Naive thymus-derived CD4-positive, alpha-beta T cell (primary cell): ENCODE results near the gene FOXD1. TPM values are rescaled to one million over a fixed set of nuclear protein-coding genes. Genes with fewer than 3 reads are reported as not detected.

Experiments used
- ATAC-seq: fragments of 150-1000 bp; cut with Tn5 transposase; 2 replicates; pipeline ENCODE4 v1.10.0; 2021; ENCODE audit warnings: mild to moderate bottlenecking, moderate library complexity
- CTCF ChIA-PET: fragments of 350-600 bp; sonication (Branson Sonifier 250); formaldehyde crosslinking; loops from one replicate; lab custom pipeline; 2021; ENCODE audit warnings: antibody characterized with exemption; lab: Charles Lee
- POLR2A ChIA-PET: fragments of 350-600 bp; sonication (Branson Sonifier 250); formaldehyde crosslinking; loops from one replicate; lab custom pipeline; 2021; ENCODE audit warnings: antibody characterized with exemption, inconsistent platforms; lab: Charles Lee
- DNase-seq, 9 donors: peaks; one replicate each; pipeline versions ENCODE4 v3.0.0 to v3.0.0-alpha.2; 2020 to 2022; ENCODE audit warnings: mixed read lengths in 1 of 9
- H3K27ac ChIP-seq: one replicate; pipeline ENCODE4 v1.7.0; 2013; ENCODE audit warnings: mild to moderate bottlenecking, low read depth, low read length, moderate library complexity
- H3K27me3 ChIP-seq, 2 donors: one replicate each; pipeline ENCODE4 v1.7.0; 2013; ENCODE audit warnings: low read length in 2 of 2, mild to moderate bottlenecking in 2 of 2, moderate library complexity in 2 of 2; ENCODE audit not compliant: control insufficient read depth in 2 of 2, insufficient read depth in 2 of 2
- H3K36me3 ChIP-seq, 3 experiments: 1 replicate in 2 of 3; 2 replicates in 1 of 3; pipeline ENCODE4 v1.7.0; 2013; ENCODE audit warnings: low read length in 3 of 3, mild to moderate bottlenecking in 3 of 3, moderate library complexity in 1 of 3; ENCODE audit not compliant: insufficient read depth in 3 of 3, control insufficient read depth in 2 of 3
- H3K4me1 ChIP-seq, 2 donors: one replicate each; pipeline ENCODE4 v1.7.0; 2013; ENCODE audit warnings: low read length in 2 of 2, mild to moderate bottlenecking in 2 of 2, moderate library complexity in 1 of 2; ENCODE audit not compliant: control insufficient read depth in 2 of 2, insufficient read depth in 2 of 2
- H3K4me3 ChIP-seq: 2 replicates; pipeline ENCODE4 v1.7.0; 2013; ENCODE audit warnings: mild to moderate bottlenecking, low read length
- H3K9me3 ChIP-seq, 3 experiments: 1 replicate in 2 of 3; 2 replicates in 1 of 3; pipeline ENCODE4 v1.7.0; 2013; ENCODE audit warnings: low read length in 3 of 3; ENCODE audit not compliant: control insufficient read depth in 2 of 3
- H3K27ac Mint-ChIP-seq, 9 donors: one replicate each; pipeline ENCODE4 v1.8.0; 2020 to 2022; ENCODE audit warnings: mixed read lengths in 9 of 9, mild to moderate bottlenecking in 8 of 9, moderate library complexity in 5 of 9, inconsistent platforms in 2 of 9
- H3K27me3 Mint-ChIP-seq, 5 donors: one replicate each; pipeline ENCODE4 v1.8.0; 2021 to 2022; ENCODE audit warnings: mixed read lengths in 5 of 5, mild to moderate bottlenecking in 1 of 5
- H3K36me3 Mint-ChIP-seq, 5 donors: one replicate each; pipeline ENCODE4 v1.8.0; 2020 to 2022; ENCODE audit warnings: mixed read lengths in 5 of 5, mild to moderate bottlenecking in 3 of 5, inconsistent platforms in 1 of 5
- H3K4me1 Mint-ChIP-seq, 7 donors: one replicate each; pipeline ENCODE4 v1.8.0; 2020 to 2022; ENCODE audit warnings: mixed read lengths in 7 of 7, mild to moderate bottlenecking in 3 of 7, inconsistent platforms in 1 of 7
- H3K4me3 Mint-ChIP-seq, 10 donors: one replicate each; pipeline ENCODE4 v1.8.0; 2020 to 2022; ENCODE audit warnings: mild to moderate bottlenecking in 10 of 10, mixed read lengths in 10 of 10, moderate library complexity in 6 of 10, inconsistent platforms in 2 of 10
- H3K9me3 Mint-ChIP-seq, 11 donors: one replicate each; pipeline ENCODE4 v1.8.0; 2020 to 2022; ENCODE audit warnings: mixed read lengths in 11 of 11, mild to moderate bottlenecking in 4 of 11, inconsistent platforms in 1 of 11, moderate library complexity in 1 of 11
- intact Hi-C, 2 donors: fragments of 100-400 bp; cut with micrococcal nuclease; formaldehyde crosslinking; loops; one replicate each; pipeline ENCODE4 v1.15.1; 2023
- polyA plus RNA-seq, 2 donors: library from polyadenylated mRNA; unstranded; fragments of 300-500 nt; fragmentation: Illumina TruSeq; gene quantifications; one replicate each; pipeline ENCODE4 v1.2.3, GENCODE V29; 2021
- total RNA-seq, 6 experiments: library from RNA in 5 of 6; stranded (reverse) in 5 of 6; gene quantifications; 1 replicate in 5 of 6; 2 replicates in 1 of 6; pipeline ENCODE4 v1.2.3 and lab custom pipeline; 2021 to 2026

The FOXD1 gene
- total RNA-seq (under 1 TPM in 2 of 5 experiments, not detected in 3; 0.16 to 0.32 TPM), polyA plus RNA-seq (not detected), total RNA-seq (lab: John Stamatoyannopoulos, UW) (not detected)

- peaks cover 0 to 4% (median 0%) of the 10 kb centered on the region in 3 experiments for H3K9me3 ChIP-seq
- H3K4me1 ChIP-seq = peaks cover 11 to 14% of the 10 kb centered on the region in 2 donors
- peaks cover 66 to 75% of the 10 kb centered on the region in 2 donors for H3K27me3 ChIP-seq
- no peaks in the 10 kb centered on the region for H3K36me3 ChIP-seq
- ChIA-PET POLR2A (no interaction called here), CTCF (no interaction called here)
- H3K27ac ChIP-seq = no peak within 1 kb of the TSS
- ATAC-seq (peak; percentile 49), DNase-seq (peak in 2 of 9 donors; percentile 27 to 30)
- H3K36me3 Mint-ChIP-seq = peaks cover 0 to 3% (median 0%) of the 10 kb centered on the region in 5 donors
- H3K27ac Mint-ChIP-seq = peak within 1 kb of the TSS in 8 of 9 donors; percentile 33 to 88 (median 69)
- H3K4me3 ChIP-seq = peak within 1 kb of the TSS; percentile 39
- H3K9me3 Mint-ChIP-seq = peaks cover 0 to 37% (median 18%) of the 10 kb centered on the region in 11 donors
- peaks cover 0 to 29% (median 21%) of the 10 kb centered on the region in 7 donors for H3K4me1 Mint-ChIP-seq
- peaks cover 70 to 83% (median 74%) of the 10 kb centered on the region in 5 donors for H3K27me3 Mint-ChIP-seq
- intact Hi-C loops = loop anchor here (1.0 to 10.0 kb wide), 2 partner anchors 11 to 634 kb away; partner anchors contain the start of gene TNPO1 (in 1 of the 2)
- H3K4me3 Mint-ChIP-seq = peak within 1 kb of the TSS; percentile 85 to 90 (median 87)
Observed at GRCh38 chr5:73448463-73449136, at the start of gene FOXD1. Gene FOXD1 (minus strand): TSS chr5:73448777. CDS start chr5:73448362, 415 bp downstream.

GRCh38 chr5:73497497-73498056, 49.0 kb upstream of the FOXD1 start:
- Histone ChIP-seq H3K4me3 (peak overlapping the region; percentile 81), H3K9me3 (no peaks in the 10 kb centered on the region), H3K4me1 (peaks cover 22 to 31% of the 10 kb centered on the region in 2 donors), H3K27me3 (peaks cover 0 to 4% of the 10 kb centered on the region in 2 donors), H3K36me3 (peaks cover 4 to 20% (median 4%) of the 10 kb centered on the region in 3 experiments), H3K27ac (peak overlapping the region; percentile 93)
- Mint-ChIP-seq H3K27me3 (peaks cover 10 to 22% (median 20%) of the 10 kb centered on the region in 5 donors), H3K4me1 (peaks cover 26 to 51% (median 41%) of the 10 kb centered on the region in 7 donors), H3K9me3 (no peaks in the 10 kb centered on the region), H3K4me3 (peak overlapping the region; percentile 92 to 99 (median 97)), H3K27ac (peak overlapping the region; percentile 97 to 100 (median 99)), H3K36me3 (peaks cover 6 to 24% (median 13%) of the 10 kb centered on the region in 5 donors)
- intact Hi-C loops = loop anchor here (1.0 to 10.0 kb wide), 16 partner anchors 22 to 1839 kb away; partner anchors contain the start of genes ANKRA2 (in 2 of the 2), GFM2 (in 2 of the 2), MRPS27 (in 2 of the 2) and NSA2 (in 2 of the 2)
- POLR2A ChIA-PET = interaction anchor here (0.7 to 5.2 kb wide), 6 partner anchors 11 to 1572 kb away, joined by 3 to 29 read pairs (median 4); partner anchors contain the start of genes ANKRA2, MRPS27, PTCD2 and UTP15
- DNase-seq (no peak), ATAC-seq (no peak)
- CTCF ChIA-PET = interaction anchor here (1.0 kb wide), 1 partner anchor 38 kb away, joined by 3 read pairs; no protein-coding TSS in a partner anchor

GRCh38 chr5:73496984-73497457, 48.4 kb upstream of the FOXD1 start:
- intact Hi-C loops = loop anchor here (5.0 to 10.0 kb wide), 4 partner anchors 542 to 1370 kb away; partner anchors contain the start of genes FAM169A (in 1 of the 2), FCHO2 (in 1 of the 2), MRPS27 (in 1 of the 2) and PTCD2 (in 1 of the 2)
- Histone ChIP-seq H3K27ac (peak overlapping the region; percentile 93), H3K4me3 (no peak overlapping the region), H3K9me3 (no peaks in the 10 kb centered on the region), H3K27me3 (peaks cover 0 to 4% of the 10 kb centered on the region in 2 donors), H3K36me3 (peaks cover 4 to 14% (median 4%) of the 10 kb centered on the region in 3 experiments), H3K4me1 (peaks cover 22 to 31% of the 10 kb centered on the region in 2 donors)
- Mint-ChIP-seq H3K4me1 (peaks cover 23 to 45% (median 36%) of the 10 kb centered on the region in 7 donors), H3K27me3 (peaks cover 13 to 26% (median 24%) of the 10 kb centered on the region in 5 donors), H3K27ac (peak overlapping the region in 7 of 9 donors; percentile 97 to 100 (median 99)), H3K36me3 (peaks cover 6 to 19% (median 10%) of the 10 kb centered on the region in 5 donors), H3K4me3 (peak overlapping the region; percentile 41 to 99 (median 96)), H3K9me3 (no peaks in the 10 kb centered on the region)
- DNase-seq (no peak), ATAC-seq (no peak)
- POLR2A ChIA-PET = interaction anchor here (0.7 to 5.2 kb wide), 3 partner anchors 67 to 1573 kb away, joined by 3 to 29 read pairs (median 3); partner anchors contain the start of genes ANKRA2 and UTP15
- CTCF ChIA-PET = interaction anchor here (0.7 kb wide), 1 partner anchor 11 kb away, joined by 3 read pairs; no protein-coding TSS in a partner anchor

DNA sequence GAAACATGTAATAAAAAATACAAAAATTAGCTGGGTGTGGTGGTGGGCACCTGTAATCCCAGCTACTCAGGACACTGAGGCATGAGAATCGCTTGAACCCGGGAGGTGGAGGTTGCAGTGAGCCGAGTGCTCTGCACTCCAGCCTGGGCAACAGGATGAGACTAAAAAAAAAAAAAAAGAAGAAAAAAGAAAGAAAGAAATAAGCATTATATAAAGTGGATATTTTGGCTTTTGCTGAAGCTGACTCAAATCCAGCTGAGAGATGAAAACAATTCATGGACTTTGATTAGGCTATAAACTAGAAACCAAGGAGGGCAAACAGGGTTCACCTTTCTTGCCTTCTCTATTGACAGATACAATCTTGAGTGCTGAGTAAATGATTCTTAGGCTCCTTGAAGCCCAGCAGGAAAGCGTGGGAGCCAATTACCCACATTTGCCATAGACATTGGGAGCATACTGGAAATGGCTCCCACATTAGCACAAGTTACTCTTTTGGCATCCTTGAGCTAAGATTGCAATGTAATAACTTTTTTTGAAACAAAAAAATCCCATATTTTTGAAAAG, 47.3 kb upstream of the FOXD1 start:
- Mint-ChIP-seq H3K4me1 (peaks cover 16 to 36% (median 28%) of the 10 kb centered on the region in 7 donors), H3K4me3 (no peak overlapping the region), H3K27ac (no peak overlapping the region), H3K9me3 (no peaks in the 10 kb centered on the region), H3K27me3 (peaks cover 15 to 36% (median 30%) of the 10 kb centered on the region in 5 donors), H3K36me3 (peaks cover 0 to 14% (median 4%) of the 10 kb centered on the region in 5 donors)
- no peaks in the 10 kb centered on the region for H3K9me3 ChIP-seq
- peaks cover 0 to 6% (median 0%) of the 10 kb centered on the region in 3 experiments for H3K36me3 ChIP-seq
- peaks cover 0 to 4% of the 10 kb centered on the region in 2 donors for H3K27me3 ChIP-seq
- ChIA-PET CTCF (interaction anchor here (1.2 kb wide), 1 partner anchor 42 kb away, joined by 3 read pairs; no protein-coding TSS in a partner anchor), POLR2A (interaction anchor here (0.6 kb wide), 1 partner anchor 446 kb away, joined by 3 read pairs; no protein-coding TSS in a partner anchor)
- intact Hi-C loops = loop anchor here (5.0 to 10.0 kb wide), 4 partner anchors 541 to 1371 kb away; partner anchors contain the start of genes FAM169A (in 1 of the 2), FCHO2 (in 1 of the 2), MRPS27 (in 1 of the 2) and PTCD2 (in 1 of the 2)
- no peak overlapping the region for H3K27ac ChIP-seq
- H3K4me3 ChIP-seq = no peak overlapping the region
- ATAC-seq = no peak
- peaks cover 16 to 28% of the 10 kb centered on the region in 2 donors for H3K4me1 ChIP-seq
- no peak for DNase-seq

- no peaks in the 10 kb centered on the region for H3K9me3 ChIP-seq
- peaks cover 0 to 5% (median 0%) of the 10 kb centered on the region in 3 experiments for H3K36me3 ChIP-seq
- DNase-seq (no peak), ATAC-seq (no peak)
- Mint-ChIP-seq H3K27ac (no peak overlapping the region), H3K27me3 (peaks cover 15 to 36% (median 34%) of the 10 kb centered on the region in 5 donors), H3K36me3 (peaks cover 0 to 9% (median 0%) of the 10 kb centered on the region in 5 donors), H3K4me1 (peaks cover 8 to 25% (median 17%) of the 10 kb centered on the region in 7 donors), H3K9me3 (no peaks in the 10 kb centered on the region), H3K4me3 (no peak overlapping the region)
- H3K27me3 ChIP-seq = peaks cover 0 to 4% of the 10 kb centered on the region in 2 donors
- H3K27ac ChIP-seq = no peak overlapping the region
- no peak overlapping the region for H3K4me3 ChIP-seq
- ChIA-PET CTCF (interaction anchor here (0.5 to 0.6 kb wide), 2 partner anchors 36 to 49 kb away, joined by 3 read pairs; no protein-coding TSS in a partner anchor), POLR2A (no interaction called here)
- H3K4me1 ChIP-seq = peaks cover 6 to 18% of the 10 kb centered on the region in 2 donors
- intact Hi-C loops = loop anchor here (5.0 to 10.0 kb wide), 4 partner anchors 540 to 1373 kb away; partner anchors contain the start of genes FAM169A (in 1 of the 2), FCHO2 (in 1 of the 2), MRPS27 (in 1 of the 2) and PTCD2 (in 1 of the 2)
Observed at GRCh38 chr5:73494721-73495120, 46.1 kb upstream of the FOXD1 start.
